HG02588 (cell line): Measurements from ENCODE around the gene MRPL20.
"Not testable (repeated sequence)": the region's sequence is repeated elsewhere in the genome, so short reads cannot be mapped to it uniquely, and the experiment has no call there.

ENCODE experiments used
- ATAC-seq: cut with Tn5 transposase; IDR thresholded peaks from one replicate; pipeline ENCODE4 v1.9.1; 2021; ENCODE audit warnings: mild to moderate bottlenecking, moderate library complexity; ENCODE audit not compliant: unreplicated experiment

MRPL20 gene

GRCh38 chr1:1427106-1427819, 20.2 kb upstream of the MRPL20 start:
- no peak for ATAC-seq

DNA sequence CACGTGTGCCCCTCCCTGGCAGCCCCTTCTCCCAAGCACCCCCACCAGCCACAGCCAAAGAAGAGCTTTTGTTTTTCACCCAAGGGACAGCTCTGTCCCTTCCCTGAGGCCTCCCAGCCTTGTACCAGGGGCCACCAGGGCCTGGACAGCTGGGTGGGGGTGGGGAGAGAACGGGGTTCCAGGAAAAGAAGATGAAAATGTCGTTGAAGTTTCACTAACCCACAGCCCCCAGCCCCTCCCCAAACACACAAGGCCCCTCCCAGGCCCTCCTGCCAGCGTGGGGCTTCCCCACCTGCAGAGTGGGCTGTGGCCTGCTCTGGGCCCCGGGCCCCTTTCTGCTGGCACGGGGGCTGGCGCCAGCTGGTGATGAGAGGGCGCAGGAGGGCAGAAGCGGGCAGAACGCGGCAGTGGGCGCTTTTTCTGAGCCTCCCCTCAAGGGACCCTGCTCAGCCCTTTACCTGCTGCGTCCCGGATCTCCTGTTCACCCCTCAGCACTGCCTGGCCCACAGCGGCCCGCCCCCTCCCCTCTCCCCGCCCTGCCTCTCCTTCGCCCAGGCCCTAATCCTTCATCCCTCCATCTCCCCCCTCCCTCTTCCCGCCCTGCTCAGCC, 19.5 kb upstream of the MRPL20 start:
- ATAC-seq, result no peak

GRCh38 chr1:1425753-1426495, 18.8 kb upstream of the MRPL20 start:
- no peak for ATAC-seq

DNA sequence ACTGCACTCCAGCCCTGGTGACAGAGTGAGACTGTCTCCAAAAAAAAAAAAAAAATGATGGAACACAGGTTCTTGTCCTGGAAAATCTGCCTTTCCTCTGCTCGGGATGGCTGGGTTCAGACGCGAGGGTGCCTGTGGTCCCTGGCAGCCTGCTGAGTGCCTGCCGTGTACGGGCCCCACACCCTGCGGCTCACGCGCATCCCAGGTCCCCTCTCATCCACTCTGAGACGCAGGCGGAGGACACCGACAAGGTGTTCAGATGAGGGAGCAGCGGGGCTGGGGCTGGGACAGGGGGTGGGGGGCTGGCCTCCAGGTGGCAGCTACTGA, 18.3 kb upstream of the MRPL20 start:
- no peak for ATAC-seq

GRCh38 chr1:1424707-1425106, 17.6 kb upstream of the MRPL20 start:
- no peak for ATAC-seq

DNA sequence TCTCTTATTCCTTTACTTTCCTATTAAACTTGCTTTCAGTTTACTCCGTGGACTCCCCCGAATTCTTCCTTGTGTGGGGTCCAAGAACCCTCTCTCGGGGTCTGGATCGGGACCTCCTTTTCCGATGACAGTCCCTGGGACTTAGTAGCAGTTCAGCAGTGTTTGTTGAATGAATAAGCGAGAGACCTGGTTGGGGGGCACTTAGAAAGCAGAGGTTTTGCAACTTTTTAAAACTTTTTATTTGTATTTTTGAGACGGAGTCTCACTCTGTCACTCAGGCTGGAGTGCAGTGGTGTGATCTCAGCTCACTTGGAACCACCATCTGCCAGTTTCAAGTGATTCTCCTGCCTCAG, 16.1 kb upstream of the MRPL20 start:
- no peak for ATAC-seq

GRCh38 chr1:1422465-1423244, 15.6 kb upstream of the MRPL20 start:
- no peak for ATAC-seq

- ATAC-seq, result no peak
These were observed 14.9 kb upstream of the MRPL20 start for GRCh38 chr1:1421907-1422464.

GRCh38 chr1:1421147-1421906, 14.2 kb upstream of the MRPL20 start, which contains the start of gene ANKRD65:
ANKRD65 (minus strand) TSS chr1:1421276; CDS start chr1:1421005, 271 bp downstream.
- no peak for ATAC-seq

GRCh38 chr1:1420654-1421141, 13.6 kb upstream of the MRPL20 start:
- ATAC-seq, result no peak

GRCh38 chr1:1419813-1420653, 12.9 kb upstream of the MRPL20 start:
- no peak for ATAC-seq

DNA sequence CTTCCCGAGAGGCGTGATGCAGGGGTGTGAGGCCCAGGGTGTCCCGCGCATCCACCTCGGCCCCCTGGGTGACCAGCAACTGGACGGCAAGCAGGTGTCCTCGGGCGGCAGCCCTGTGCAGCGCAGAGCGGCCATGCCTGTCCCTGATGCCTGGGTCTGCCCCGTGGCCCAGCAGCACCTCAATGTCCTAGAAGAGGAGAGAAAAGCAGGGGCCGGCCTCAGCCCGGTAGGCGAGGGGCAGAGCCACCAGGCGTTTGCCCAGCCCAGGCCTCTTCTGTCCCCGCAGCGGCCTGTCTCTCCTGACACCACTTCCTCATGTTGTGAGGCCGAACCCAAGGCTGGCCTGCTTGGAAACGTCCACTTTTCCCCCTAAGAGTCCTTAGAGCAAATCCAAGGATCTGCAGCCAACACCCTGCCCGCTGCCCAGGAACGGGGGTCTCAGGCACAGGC, 12.3 kb upstream of the MRPL20 start:
- no peak for ATAC-seq

DNA sequence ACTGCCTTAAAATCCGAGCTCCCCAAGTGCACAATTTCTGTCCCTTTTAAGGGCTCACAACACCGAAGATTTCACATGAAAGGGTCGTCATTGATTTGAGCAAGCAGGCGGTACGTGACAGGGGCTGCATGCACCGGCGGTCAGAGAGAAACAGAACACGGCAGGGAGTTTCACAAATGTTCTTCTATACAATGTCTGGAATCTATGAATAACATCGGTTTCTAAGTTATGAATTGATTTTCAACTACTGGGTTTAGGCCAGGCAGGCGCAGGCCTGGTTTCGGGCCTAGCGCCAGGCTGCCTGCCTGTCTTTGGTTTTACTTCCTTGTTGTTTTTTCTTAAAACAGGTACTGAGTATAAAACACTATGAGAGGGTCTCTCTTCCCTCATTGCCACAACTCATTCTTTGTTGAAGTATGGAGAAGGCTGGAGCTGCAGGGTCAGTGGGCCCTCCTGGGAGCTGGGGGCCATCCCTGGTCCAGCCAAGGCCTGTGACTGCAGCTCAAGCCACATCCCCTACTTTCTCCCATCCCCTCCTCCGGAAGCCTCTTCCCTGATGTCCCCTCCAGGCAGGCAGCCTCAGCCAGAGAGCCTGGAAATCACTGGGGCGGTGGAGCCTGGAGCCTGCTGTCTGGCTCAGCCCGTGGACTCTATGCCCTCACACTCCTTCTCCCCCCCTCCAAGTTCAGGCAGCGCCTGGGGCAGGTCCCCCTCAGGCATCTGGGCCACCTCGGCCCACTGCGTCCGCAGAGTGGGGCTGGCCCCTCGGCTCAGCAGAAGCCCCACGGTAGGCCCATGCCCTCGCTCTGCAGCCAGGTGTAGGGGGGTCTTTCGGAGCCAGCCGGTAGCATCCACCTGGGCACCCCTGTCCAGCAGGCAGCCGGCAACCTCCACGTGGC, 11.6 kb upstream of the MRPL20 start:
- ATAC-seq, result no peak

- not testable (repeated sequence) for ATAC-seq
These were observed 10.9 kb upstream of the MRPL20 start for GRCh38 chr1:1417825-1418463.

DNA sequence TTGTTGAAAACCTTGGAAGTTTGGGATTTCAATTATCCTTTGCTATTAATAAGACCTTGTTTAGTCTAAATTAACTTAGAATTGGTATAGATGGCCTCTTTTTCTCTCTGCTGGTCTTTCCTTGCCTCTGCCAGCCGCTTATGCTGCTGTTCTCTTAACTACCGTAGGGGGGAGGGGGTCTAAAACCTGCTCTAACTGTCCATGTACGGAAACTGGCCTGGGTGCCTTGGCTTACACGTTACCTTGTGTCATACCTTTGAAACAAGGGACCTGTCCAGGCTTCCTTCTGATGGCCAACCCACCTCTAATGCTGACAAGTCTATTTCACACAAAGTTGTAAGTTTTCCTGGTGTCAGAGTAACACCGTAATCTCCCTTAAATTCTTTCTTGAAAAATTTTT, 10.3 kb upstream of the MRPL20 start:
- not testable (repeated sequence) for ATAC-seq

GRCh38 chr1:1415751-1416150, 8.7 kb upstream of the MRPL20 start:
- no peak for ATAC-seq

- ATAC-seq, result not testable (repeated sequence)
These were observed 5.3 kb upstream of the MRPL20 start for GRCh38 chr1:1412311-1412902.
